GM18868 (cell line): ENCODE results near the gene GPR143.

Experiments
- ATAC-seq: cut with Tn5 transposase; IDR thresholded peaks from one replicate; pipeline ENCODE4 v1.9.1; 2021; ENCODE audit warnings: mild to moderate bottlenecking, moderate library complexity; ENCODE audit not compliant: unreplicated experiment

Gene GPR143

GRCh38 chrX:9676306-9676705 lies 89.3 kb downstream of the GPR143 start:
- ATAC-seq = no peak
